Measurements from ENCODE around the gene PANK4.

The PANK4 gene

GRCh38 chr1:2472561-2473177 lies 53.7 kb downstream of the PANK4 start:
- no peaks in the 10 kb centered on the region for H3K27me3 Mint-ChIP-seq
- no peak overlapping the region for H3K27ac Mint-ChIP-seq
- H3K4me1 Mint-ChIP-seq (ENCODE audit: low read depth in 2 of 2), result no peaks in the 10 kb centered on the region
- DNase-seq (no peak), ATAC-seq (replicated peaks) (no peak)
- no peak overlapping the region for H3K4me3 Mint-ChIP-seq
- peaks cover 2% of the 10 kb centered on the region for H3K36me3 Mint-ChIP-seq (ENCODE audit: insufficient read depth)
- no peaks in the 10 kb centered on the region for H3K9me3 Mint-ChIP-seq

GRCh38 chr1:2472109-2472508 lies 54.3 kb downstream of the PANK4 start:
- H3K27ac Mint-ChIP-seq, result no peak overlapping the region
- no peaks in the 10 kb centered on the region for H3K9me3 Mint-ChIP-seq
- H3K36me3 Mint-ChIP-seq (ENCODE audit: insufficient read depth), result peaks cover 2% of the 10 kb centered on the region
- DNase-seq, result no peak
- H3K4me1 Mint-ChIP-seq (ENCODE audit: low read depth in 2 of 2), result no peaks in the 10 kb centered on the region
- H3K4me3 Mint-ChIP-seq, result no peak overlapping the region
- no peaks in the 10 kb centered on the region for H3K27me3 Mint-ChIP-seq
- ATAC-seq (replicated peaks), result no peak

DNA sequence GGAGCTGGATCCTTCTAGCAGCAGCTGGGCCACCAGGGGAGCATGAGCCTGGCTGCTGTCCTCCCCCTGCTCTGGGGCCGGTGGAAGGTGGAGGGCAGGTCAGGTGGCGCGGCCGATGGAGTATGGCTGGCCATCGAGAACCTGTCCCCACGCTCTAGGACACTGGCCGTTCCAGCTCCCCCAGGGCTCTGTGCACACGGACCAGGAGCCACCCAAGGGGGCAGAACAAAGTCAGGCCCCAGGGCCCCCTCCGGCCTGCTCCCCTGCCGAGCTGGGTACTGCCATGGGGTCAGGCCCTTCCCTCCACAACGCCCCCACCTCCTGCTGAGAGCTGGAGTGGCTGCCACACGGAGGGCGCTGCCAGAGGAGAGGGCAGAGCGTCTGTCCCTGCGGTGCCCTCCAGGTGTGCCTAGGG lies 54.8 kb downstream of the PANK4 start:
- DNase-seq (no peak), ATAC-seq (replicated peaks) (no peak)
- H3K27me3 Mint-ChIP-seq, result no peaks in the 10 kb centered on the region
- H3K4me3 Mint-ChIP-seq, result no peak overlapping the region
- H3K36me3 Mint-ChIP-seq (ENCODE audit: insufficient read depth), result peaks cover 2% of the 10 kb centered on the region
- H3K4me1 Mint-ChIP-seq (ENCODE audit: low read depth in 2 of 2), result peaks cover 1% of the 10 kb centered on the region in 2 donors
- H3K9me3 Mint-ChIP-seq, result no peaks in the 10 kb centered on the region
- H3K27ac Mint-ChIP-seq, result no peak overlapping the region

DNA sequence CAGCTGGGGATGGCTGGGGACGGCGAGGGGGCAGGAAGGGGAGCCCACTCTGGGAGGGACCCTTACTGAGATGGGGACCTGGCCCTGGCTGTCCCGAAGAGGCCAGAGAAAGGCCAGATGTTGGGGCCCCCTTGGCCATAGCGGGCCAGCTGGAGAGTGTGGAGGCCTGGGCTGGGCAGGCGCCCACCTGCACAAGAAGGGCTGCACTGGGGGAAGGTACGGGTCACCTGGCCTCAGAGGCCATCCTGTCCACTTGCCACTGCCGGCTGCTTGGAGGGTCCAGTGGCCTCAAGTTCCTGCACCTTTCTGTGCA lies 55.3 kb downstream of the PANK4 start:
- Mint-ChIP-seq H3K27ac (no peak overlapping the region), H3K4me1 (ENCODE audit: low read depth in 2 of 2) (peaks cover 4% of the 10 kb centered on the region in 2 donors), H3K9me3 (no peaks in the 10 kb centered on the region), H3K36me3 (ENCODE audit: insufficient read depth) (peaks cover 2% of the 10 kb centered on the region), H3K4me3 (no peak overlapping the region), H3K27me3 (no peaks in the 10 kb centered on the region)
- DNase-seq, result no peak
- no peak for ATAC-seq (replicated peaks)

GRCh38 chr1:2470290-2471158 lies 55.9 kb downstream of the PANK4 start:
- Mint-ChIP-seq H3K36me3 (ENCODE audit: insufficient read depth) (peaks cover 2% of the 10 kb centered on the region), H3K4me3 (no peak overlapping the region), H3K27me3 (no peaks in the 10 kb centered on the region), H3K27ac (no peak overlapping the region), H3K9me3 (no peaks in the 10 kb centered on the region), H3K4me1 (ENCODE audit: low read depth in 2 of 2) (peaks cover 4 to 7% of the 10 kb centered on the region in 2 donors)
- ATAC-seq (replicated peaks) (no peak), DNase-seq (no peak)

GRCh38 chr1:2469103-2469940 lies 57.1 kb downstream of the PANK4 start:
- Mint-ChIP-seq H3K36me3 (ENCODE audit: insufficient read depth) (peaks cover 2% of the 10 kb centered on the region), H3K4me1 (ENCODE audit: low read depth in 2 of 2) (peaks cover 4 to 10% of the 10 kb centered on the region in 2 donors), H3K9me3 (no peaks in the 10 kb centered on the region), H3K27me3 (peaks cover 0 to 5% of the 10 kb centered on the region in 2 donors), H3K4me3 (no peak overlapping the region), H3K27ac (no peak overlapping the region)
- ATAC-seq (replicated peaks) (no peak), DNase-seq (no peak)

GRCh38 chr1:2468540-2468939 lies 57.9 kb downstream of the PANK4 start:
- H3K36me3 Mint-ChIP-seq (ENCODE audit: insufficient read depth), result peaks cover 2% of the 10 kb centered on the region
- no peaks in the 10 kb centered on the region for H3K9me3 Mint-ChIP-seq
- peaks cover 4 to 12% of the 10 kb centered on the region in 2 donors for H3K4me1 Mint-ChIP-seq (ENCODE audit: low read depth in 2 of 2)
- H3K27me3 Mint-ChIP-seq, result peaks cover 0 to 9% of the 10 kb centered on the region in 2 donors
- DNase-seq (no peak), ATAC-seq (replicated peaks) (no peak)
- H3K27ac Mint-ChIP-seq, result no peak overlapping the region
- H3K4me3 Mint-ChIP-seq, result peak overlapping the region in 1 of 2 donors; percentile 38

- peak; percentile 64 for ATAC-seq (replicated peaks)
- Mint-ChIP-seq H3K27me3 (peaks cover 0 to 10% of the 10 kb centered on the region in 2 donors), H3K4me3 (peak overlapping the region in 1 of 2 donors; percentile 3), H3K4me1 (ENCODE audit: low read depth in 2 of 2) (peaks cover 5 to 12% of the 10 kb centered on the region in 2 donors), H3K27ac (no peak overlapping the region), H3K9me3 (no peaks in the 10 kb centered on the region), H3K36me3 (ENCODE audit: insufficient read depth) (peaks cover 2% of the 10 kb centered on the region)
- peak; percentile 46 to 53 (median 51) for DNase-seq
Observed at GRCh38 chr1:2468041-2468472, 58.3 kb downstream of the PANK4 start.

- Mint-ChIP-seq H3K4me3 (peak overlapping the region; percentile 58 to 64), H3K27me3 (peaks cover 0 to 20% of the 10 kb centered on the region in 2 donors), H3K27ac (no peak overlapping the region), H3K36me3 (ENCODE audit: insufficient read depth) (peaks cover 2% of the 10 kb centered on the region), H3K9me3 (no peaks in the 10 kb centered on the region), H3K4me1 (ENCODE audit: low read depth in 2 of 2) (peaks cover 9 to 12% of the 10 kb centered on the region in 2 donors)
- DNase-seq, result peak in 2 of 3 experiments; percentile 18 to 23
- peak; percentile 45 for ATAC-seq (replicated peaks)
Observed at GRCh38 chr1:2466958-2467554, 59.3 kb downstream of the PANK4 start.

DNA sequence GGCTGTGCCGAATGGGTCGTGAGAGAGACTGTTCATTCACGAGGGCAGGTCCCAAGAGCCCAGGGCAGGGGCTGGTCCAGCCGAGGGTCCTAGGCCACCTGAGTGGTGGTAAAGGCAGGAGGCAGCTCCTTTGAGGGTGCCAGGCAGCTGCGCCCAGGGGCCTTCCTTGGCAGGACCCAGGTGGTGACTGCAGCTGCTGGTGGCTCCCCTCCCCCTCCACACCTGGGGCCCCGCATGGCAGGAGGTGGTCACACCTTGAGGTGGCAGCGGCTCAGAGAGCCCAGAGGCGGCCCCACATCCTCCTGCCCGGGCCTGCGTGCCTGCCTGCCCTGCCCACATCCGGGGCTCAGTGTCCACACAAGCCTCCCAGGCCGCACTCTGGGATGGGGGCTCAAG lies 60.1 kb downstream of the PANK4 start:
- no peaks in the 10 kb centered on the region for H3K9me3 Mint-ChIP-seq
- peaks cover 9 to 12% of the 10 kb centered on the region in 2 donors for H3K4me1 Mint-ChIP-seq (ENCODE audit: low read depth in 2 of 2)
- no peak overlapping the region for H3K27ac Mint-ChIP-seq
- peak; percentile 19 for ATAC-seq (replicated peaks)
- DNase-seq, result no peak
- H3K36me3 Mint-ChIP-seq (ENCODE audit: insufficient read depth), result peaks cover 2% of the 10 kb centered on the region
- peaks cover 0 to 25% of the 10 kb centered on the region in 2 donors for H3K27me3 Mint-ChIP-seq
- peak overlapping the region; percentile 58 to 64 for H3K4me3 Mint-ChIP-seq

DNA sequence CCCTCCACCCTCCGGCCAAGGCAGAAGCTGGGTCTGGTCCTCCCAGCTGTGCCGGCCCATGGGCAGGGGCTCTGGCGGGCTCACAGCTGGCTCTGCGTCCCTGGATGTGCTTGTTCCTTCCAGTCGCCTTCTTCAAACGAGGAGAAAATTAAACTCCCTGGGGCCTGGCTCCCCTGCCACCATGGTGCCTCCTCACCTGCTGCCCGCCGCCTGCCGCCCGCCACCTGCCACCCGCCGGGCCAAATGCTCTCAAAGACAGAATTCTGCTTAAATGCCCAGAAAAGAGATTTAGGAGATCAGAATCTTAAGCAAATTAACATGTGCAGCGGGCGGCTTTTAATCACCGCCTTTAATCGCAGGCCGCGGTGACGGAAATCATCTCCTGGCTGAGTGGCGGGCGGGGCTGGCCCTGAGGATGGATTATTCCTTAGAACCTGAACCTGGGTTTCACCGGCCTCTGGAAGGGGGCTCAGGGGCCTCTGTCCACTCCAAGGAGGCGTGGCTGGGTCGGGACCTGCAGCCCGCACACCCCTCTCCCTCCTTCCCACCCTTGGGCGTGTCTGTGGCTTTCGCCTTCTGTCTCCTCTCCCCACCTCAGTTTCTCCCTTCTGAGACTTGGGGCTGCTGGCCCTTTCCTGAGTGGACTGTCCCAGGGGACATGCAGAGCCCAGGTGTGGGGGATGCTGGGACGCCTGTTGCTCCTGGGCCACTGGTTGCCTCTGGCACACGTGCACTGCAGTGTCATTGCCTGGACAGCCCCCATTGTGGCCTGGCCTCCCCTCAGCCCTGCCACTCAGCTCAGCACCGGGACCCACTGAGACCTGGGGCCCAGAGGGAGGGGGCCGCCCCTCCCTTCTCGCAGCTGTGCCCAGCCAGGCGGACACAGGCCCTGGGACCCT lies 60.8 kb downstream of the PANK4 start:
- Mint-ChIP-seq H3K36me3 (ENCODE audit: insufficient read depth) (peaks cover 2% of the 10 kb centered on the region), H3K9me3 (no peaks in the 10 kb centered on the region), H3K27me3 (peaks cover 0 to 25% of the 10 kb centered on the region in 2 donors), H3K4me3 (no peak overlapping the region), H3K4me1 (ENCODE audit: low read depth in 2 of 2) (peaks cover 9 to 12% of the 10 kb centered on the region in 2 donors), H3K27ac (no peak overlapping the region)
- no peak for ATAC-seq (replicated peaks)
- no peak for DNase-seq

GRCh38 chr1:2463396-2463795 lies 63.0 kb downstream of the PANK4 start:
- H3K27me3 Mint-ChIP-seq, result peaks cover 0 to 25% of the 10 kb centered on the region in 2 donors
- DNase-seq (no peak), ATAC-seq (replicated peaks) (no peak)
- H3K27ac Mint-ChIP-seq, result no peak overlapping the region
- H3K9me3 Mint-ChIP-seq, result no peaks in the 10 kb centered on the region
- no peak overlapping the region for H3K4me3 Mint-ChIP-seq
- peaks cover 9 to 15% of the 10 kb centered on the region in 2 donors for H3K4me1 Mint-ChIP-seq (ENCODE audit: low read depth in 2 of 2)
- no peaks in the 10 kb centered on the region for H3K36me3 Mint-ChIP-seq (ENCODE audit: insufficient read depth)
